GM10266 (cell line): ENCODE results near the gene ACAN.

Experiments
- DNase-seq: peaks from one replicate; pipeline ENCODE4 v3.0.0; 2012; ENCODE audit errors: extremely low spot score
- CTCF ChIP-seq: IDR thresholded peaks from 2 replicates; pipeline ENCODE4 v1.5.1; 2012; ENCODE audit warnings: mild to moderate bottlenecking, low read depth; ENCODE audit not compliant: control insufficient read depth, insufficient read depth; ENCODE audit errors: missing control alignments

ACAN gene

GRCh38 chr15:88900309-88900981, 97.2 kb downstream of the ACAN start:
- DNase-seq, result no peak
- TF ChIP-seq CTCF, result no peak

DNA sequence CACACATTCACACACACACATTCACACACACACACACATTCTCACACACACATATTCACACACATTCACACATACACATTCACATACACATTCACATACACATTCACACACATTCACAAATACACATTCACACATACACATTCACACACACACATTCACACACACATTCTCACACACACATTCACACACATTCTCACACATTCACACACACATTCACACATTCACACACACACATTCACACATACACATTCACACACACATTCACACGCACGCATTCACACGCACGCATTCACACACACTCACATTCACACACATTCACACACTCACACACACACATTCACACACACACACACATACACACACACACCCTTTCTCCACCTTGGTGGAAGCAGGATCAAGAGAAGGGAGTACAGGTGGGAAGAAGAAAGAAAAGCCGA, 97.8 kb downstream of the ACAN start:
- no peak for TF ChIP-seq CTCF
- DNase-seq, result no peak

GRCh38 chr15:88901508-88902220, 98.4 kb downstream of the ACAN start:
- no peak for DNase-seq
- no peak for TF ChIP-seq CTCF

DNA sequence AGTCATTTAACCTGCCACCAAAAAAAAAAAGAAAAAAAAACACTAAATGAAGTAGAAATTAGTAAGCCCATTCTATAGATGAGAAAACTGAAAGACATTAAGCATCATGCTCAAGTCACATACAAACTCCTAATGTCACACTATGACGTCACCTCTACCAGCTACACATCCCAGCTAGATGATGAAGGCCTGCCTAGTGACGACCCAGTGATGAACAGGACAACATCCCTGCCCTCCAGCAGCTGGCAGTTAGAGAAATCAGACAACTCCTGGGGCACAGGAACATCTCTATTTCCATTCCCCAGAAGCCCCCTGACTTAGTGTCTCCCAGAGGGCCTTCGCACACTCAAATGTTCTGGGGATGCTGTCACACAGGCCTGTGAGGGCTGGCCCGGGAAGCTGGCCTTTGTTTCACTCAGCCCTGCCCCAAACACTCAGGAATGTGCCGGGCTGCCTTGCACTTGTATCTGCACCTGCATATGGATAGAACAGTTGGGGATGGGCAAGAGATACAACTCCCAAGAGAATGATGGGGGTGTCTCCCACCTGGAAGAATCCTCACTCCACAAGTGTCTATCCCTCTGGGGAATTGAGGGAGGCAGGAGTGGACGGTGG, 99.1 kb downstream of the ACAN start:
- no peak for TF ChIP-seq CTCF
- DNase-seq, result no peak

GRCh38 chr15:88902846-88903245, 99.6 kb downstream of the ACAN start:
- TF ChIP-seq CTCF, result no peak
- DNase-seq, result no peak

DNA sequence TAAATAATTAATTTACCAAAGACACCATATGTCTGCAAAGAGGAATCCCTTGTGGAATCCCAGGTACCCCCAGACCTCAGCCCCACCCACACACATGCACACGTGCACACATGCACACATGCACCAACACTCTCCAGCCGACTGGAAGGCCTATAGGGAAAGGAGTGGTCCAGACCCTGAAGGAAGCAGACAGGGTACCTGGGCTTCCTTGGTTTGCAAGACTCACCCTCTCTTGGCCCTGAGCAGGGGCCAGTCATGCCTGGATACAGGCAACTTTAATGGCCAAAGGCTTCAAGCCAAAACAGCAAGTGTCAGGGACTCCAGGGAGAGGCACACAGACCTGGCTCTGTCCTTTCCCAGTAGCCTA, 101.0 kb downstream of the ACAN start:
- no peak for TF ChIP-seq CTCF
- no peak for DNase-seq
